HL-60 (cell line): Measurements from ENCODE around the gene CBLC.

Experiments
- DNase-seq, 2 experiments: peaks; one replicate each; pipeline ENCODE4 v3.0.0-alpha.2; 2010 to 2020; ENCODE audit warnings: low read depth in 1 of 2, low spot score in 1 of 2
- H3K27ac ChIP-seq: fragments of 250-450 bp; sonication (Bioruptor Pico); replicated peaks from 2 replicates; pipeline ENCODE4 v1.5.1; 2020; ENCODE audit warnings: mild to moderate bottlenecking, moderate library complexity
- H3K27me3 ChIP-seq: fragments of 250-450 bp; sonication (Bioruptor Pico); 2 replicates; pipeline ENCODE4 v1.5.1; 2021; ENCODE audit warnings: mild to moderate bottlenecking, moderate library complexity; ENCODE audit not compliant: insufficient read depth, poor library complexity, severe bottlenecking
- H3K4me3 ChIP-seq: replicated peaks from 2 replicates; pipeline ENCODE4 v1.5.1; 2011; ENCODE audit warnings: mild to moderate bottlenecking, control low read depth, low read length; ENCODE audit not compliant: insufficient read depth
- CTCF ChIP-seq: IDR thresholded peaks from one replicate; pipeline ENCODE4 v1.5.1; 2011; ENCODE audit warnings: low read length, control low read depth, inconsistent platforms; ENCODE audit not compliant: insufficient read depth
- GABPA ChIP-seq: IDR thresholded peaks from 2 replicates; pipeline ENCODE4 v1.6.1; 2012; ENCODE audit warnings: low read depth
- POLR2AphosphoS5 ChIP-seq: IDR thresholded peaks from 2 replicates; pipeline ENCODE4 v1.6.1; 2012; ENCODE audit warnings: low read depth
- SPI1 ChIP-seq: IDR thresholded peaks from 2 replicates; pipeline ENCODE4 v1.6.1; 2012; ENCODE audit warnings: low read depth, mild to moderate bottlenecking, borderline replicate concordance
- TF ChIP-seq, protein P1 (sequence below): IDR thresholded peaks from 2 replicates; pipeline ENCODE4 v1.6.1; 2012; ENCODE audit warnings: low read depth; ENCODE audit not compliant: insufficient replicate concordance

CBLC gene

GRCh38 chr19:44816301-44816700, 38.6 kb downstream of the CBLC start:
- no peak overlapping the region for H3K27ac ChIP-seq

GRCh38 chr19:44817725-44818465, 40.2 kb downstream of the CBLC start:
- Histone ChIP-seq H3K4me3 (no peak overlapping the region), H3K27me3 (no peaks in the 10 kb centered on the region), H3K27ac (no peak overlapping the region)
- DNase-seq = no peak
- TF ChIP-seq SPI1 (no peak), POLR2AphosphoS5 (no peak), CTCF (no peak), GABPA (no peak)
- TF ChIP-seq, protein P1, sequence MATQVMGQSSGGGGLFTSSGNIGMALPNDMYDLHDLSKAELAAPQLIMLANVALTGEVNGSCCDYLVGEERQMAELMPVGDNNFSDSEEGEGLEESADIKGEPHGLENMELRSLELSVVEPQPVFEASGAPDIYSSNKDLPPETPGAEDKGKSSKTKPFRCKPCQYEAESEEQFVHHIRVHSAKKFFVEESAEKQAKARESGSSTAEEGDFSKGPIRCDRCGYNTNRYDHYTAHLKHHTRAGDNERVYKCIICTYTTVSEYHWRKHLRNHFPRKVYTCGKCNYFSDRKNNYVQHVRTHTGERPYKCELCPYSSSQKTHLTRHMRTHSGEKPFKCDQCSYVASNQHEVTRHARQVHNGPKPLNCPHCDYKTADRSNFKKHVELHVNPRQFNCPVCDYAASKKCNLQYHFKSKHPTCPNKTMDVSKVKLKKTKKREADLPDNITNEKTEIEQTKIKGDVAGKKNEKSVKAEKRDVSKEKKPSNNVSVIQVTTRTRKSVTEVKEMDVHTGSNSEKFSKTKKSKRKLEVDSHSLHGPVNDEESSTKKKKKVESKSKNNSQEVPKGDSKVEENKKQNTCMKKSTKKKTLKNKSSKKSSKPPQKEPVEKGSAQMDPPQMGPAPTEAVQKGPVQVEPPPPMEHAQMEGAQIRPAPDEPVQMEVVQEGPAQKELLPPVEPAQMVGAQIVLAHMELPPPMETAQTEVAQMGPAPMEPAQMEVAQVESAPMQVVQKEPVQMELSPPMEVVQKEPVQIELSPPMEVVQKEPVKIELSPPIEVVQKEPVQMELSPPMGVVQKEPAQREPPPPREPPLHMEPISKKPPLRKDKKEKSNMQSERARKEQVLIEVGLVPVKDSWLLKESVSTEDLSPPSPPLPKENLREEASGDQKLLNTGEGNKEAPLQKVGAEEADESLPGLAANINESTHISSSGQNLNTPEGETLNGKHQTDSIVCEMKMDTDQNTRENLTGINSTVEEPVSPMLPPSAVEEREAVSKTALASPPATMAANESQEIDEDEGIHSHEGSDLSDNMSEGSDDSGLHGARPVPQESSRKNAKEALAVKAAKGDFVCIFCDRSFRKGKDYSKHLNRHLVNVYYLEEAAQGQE = no peak

More at GRCh38 chr19:44816301-44816700, 38.6 kb downstream of the CBLC start:
- no peak for TF ChIP-seq GABPA
- no peak for TF ChIP-seq POLR2AphosphoS5
- TF ChIP-seq, protein P1 = no peak
- TF ChIP-seq SPI1 = no peak
- no peak for TF ChIP-seq CTCF
- H3K27me3 ChIP-seq = no peaks in the 10 kb centered on the region
- no peak overlapping the region for H3K4me3 ChIP-seq
- no peak for DNase-seq

- no peak overlapping the region for H3K27ac ChIP-seq
- DNase-seq = no peak
- TF ChIP-seq SPI1 (no peak), CTCF (no peak), GABPA (no peak), POLR2AphosphoS5 (no peak)
- TF ChIP-seq, protein P1 = no peak
- H3K4me3 ChIP-seq = no peak overlapping the region
- no peaks in the 10 kb centered on the region for H3K27me3 ChIP-seq
Observed at GRCh38 chr19:44818466-44819031, 40.9 kb downstream of the CBLC start.
